Spleen (tissue), 7 donors: ENCODE data around the gene DENND4B.

Experiments used
- POLR2A ChIP-seq, 3 donors: fragments of 450-650 bp; IDR thresholded peaks; one replicate each; pipeline ENCODE4 v1.5.1; 2017; ENCODE audit warnings: antibody characterized with exemption in 3 of 3, mild to moderate bottlenecking in 1 of 3
- POLR2AphosphoS5 ChIP-seq, 3 donors: sonication (generic); formaldehyde crosslinking; IDR thresholded peaks; one replicate each; pipeline ENCODE4 v1.5.1; 2017; ENCODE audit warnings: antibody characterized with exemption in 3 of 3
- TF ChIP-seq, protein P1 (sequence below), 11 experiments: fragments of 200-600 bp in 7 of 11; fragments of 450-650 bp in 4 of 11; sonication (generic) in 4 of 11; IDR thresholded peaks in 8 of 11; conservative IDR thresholded peaks in 3 of 11; 1 replicate in 7 of 11; 2 replicates in 4 of 11; pipeline versions ENCODE4 v1.4.0 to v1.8.0; 2016 to 2021; ENCODE audit warnings: antibody characterized with exemption in 11 of 11, inconsistent platforms in 4 of 11, mild to moderate bottlenecking in 1 of 11
- donor health status: DM: no; HTN: no; CAD: no; lungs with moderate emphysema.
- donor health status: DM: no; HTN: no; CAD: no.
- donor health status: DM: no; HTN: no; CAD: no.

GRCh38 chr1:153961421-153961820 is 14.9 kb upstream of the DENND4B start:
- no peak for TF ChIP-seq POLR2A (IDR thresholded peaks at IDR 0.05)
- no peak for TF ChIP-seq POLR2AphosphoS5 (IDR thresholded peaks at IDR 0.05)
- TF ChIP-seq, protein P1, sequence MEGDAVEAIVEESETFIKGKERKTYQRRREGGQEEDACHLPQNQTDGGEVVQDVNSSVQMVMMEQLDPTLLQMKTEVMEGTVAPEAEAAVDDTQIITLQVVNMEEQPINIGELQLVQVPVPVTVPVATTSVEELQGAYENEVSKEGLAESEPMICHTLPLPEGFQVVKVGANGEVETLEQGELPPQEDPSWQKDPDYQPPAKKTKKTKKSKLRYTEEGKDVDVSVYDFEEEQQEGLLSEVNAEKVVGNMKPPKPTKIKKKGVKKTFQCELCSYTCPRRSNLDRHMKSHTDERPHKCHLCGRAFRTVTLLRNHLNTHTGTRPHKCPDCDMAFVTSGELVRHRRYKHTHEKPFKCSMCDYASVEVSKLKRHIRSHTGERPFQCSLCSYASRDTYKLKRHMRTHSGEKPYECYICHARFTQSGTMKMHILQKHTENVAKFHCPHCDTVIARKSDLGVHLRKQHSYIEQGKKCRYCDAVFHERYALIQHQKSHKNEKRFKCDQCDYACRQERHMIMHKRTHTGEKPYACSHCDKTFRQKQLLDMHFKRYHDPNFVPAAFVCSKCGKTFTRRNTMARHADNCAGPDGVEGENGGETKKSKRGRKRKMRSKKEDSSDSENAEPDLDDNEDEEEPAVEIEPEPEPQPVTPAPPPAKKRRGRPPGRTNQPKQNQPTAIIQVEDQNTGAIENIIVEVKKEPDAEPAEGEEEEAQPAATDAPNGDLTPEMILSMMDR (IDR thresholded peaks at IDR 0.05 in 8 of 11, conservative IDR thresholded peaks at IDR 0.05 in 3 of 11): no peak
